Uterus (tissue), 4 donors: ENCODE measurements around the gene TCF12. TPM values are rescaled to one million over a fixed set of nuclear protein-coding genes. Genes with fewer than 3 reads are reported as not detected.

ENCODE experiments used
- DNase-seq, 2 donors: peaks; one replicate each; pipeline ENCODE4 v3.0.0-alpha.2; 2019 to 2020
- H3K27ac ChIP-seq, 2 donors: fragments of 200-600 bp; sonication (generic); 1 replicate in 1 of 2; 2 replicates in 1 of 2; pipeline ENCODE4 v1.5.1; 2016 to 2018
- H3K27me3 ChIP-seq, 2 donors: fragments of 200-600 bp; sonication (generic); one replicate each; pipeline ENCODE4 v1.5.1; 2018 to 2019; ENCODE audit warnings: control low read depth in 1 of 2
- H3K36me3 ChIP-seq, 2 donors: fragments of 200-600 bp; sonication (generic); one replicate each; pipeline ENCODE4 v1.5.1; 2019; ENCODE audit warnings: control low read depth in 1 of 2
- H3K4me1 ChIP-seq, 2 donors: fragments of 200-600 bp; sonication (generic); one replicate each; pipeline ENCODE4 v1.5.1; 2018 to 2019; ENCODE audit warnings: control low read depth in 1 of 2
- H3K4me3 ChIP-seq, 2 donors: fragments of 200-600 bp; sonication (generic); 1 replicate in 1 of 2; 2 replicates in 1 of 2; pipeline ENCODE4 v1.5.1; 2018 to 2019; ENCODE audit warnings: mild to moderate bottlenecking in 1 of 2
- H3K9me3 ChIP-seq, 2 donors: fragments of 200-600 bp; sonication (generic); one replicate each; pipeline ENCODE4 v1.5.1; 2019; ENCODE audit warnings: control low read depth in 1 of 2
- POLR2A ChIP-seq, 2 donors: fragments of 450-650 bp; IDR thresholded peaks; one replicate each; pipeline ENCODE4 v1.6.1; 2016; ENCODE audit warnings: antibody characterized with exemption in 2 of 2, mild to moderate bottlenecking in 1 of 2, moderate library complexity in 1 of 2
- intact Hi-C: fragments of 100-400 bp; cut with DNase I; formaldehyde crosslinking; loops from one replicate; pipeline ENCODE4 v1.15.1; 2023; ENCODE audit warnings: low total_unique reads
- total RNA-seq, 4 donors: library from RNA; depleted of rRNA in 3 of 4; stranded (reverse); fragments of >200 nt in 3 of 4; gene quantifications; one replicate each; pipeline versions ENCODE4 v1.1.0 to v1.2.4, GENCODE V29; 2014 to 2023
- TF ChIP-seq, protein P1 (sequence below), 4 experiments: fragments of 200-600 bp in 2 of 4; fragments of 450-650 bp in 2 of 4; sonication (generic) in 2 of 4; IDR thresholded peaks; one replicate each; pipeline ENCODE4 v1.5.1; 2016 to 2019; ENCODE audit warnings: antibody characterized with exemption in 4 of 4, mild to moderate bottlenecking in 2 of 4, moderate library complexity in 1 of 4
- donor health status: DM: yes; HTN: yes; CAD: no.

The TCF12 gene
- total RNA-seq, 4 donors from 2014 or later = 109 to 361 (median 196) TPM

DNA sequence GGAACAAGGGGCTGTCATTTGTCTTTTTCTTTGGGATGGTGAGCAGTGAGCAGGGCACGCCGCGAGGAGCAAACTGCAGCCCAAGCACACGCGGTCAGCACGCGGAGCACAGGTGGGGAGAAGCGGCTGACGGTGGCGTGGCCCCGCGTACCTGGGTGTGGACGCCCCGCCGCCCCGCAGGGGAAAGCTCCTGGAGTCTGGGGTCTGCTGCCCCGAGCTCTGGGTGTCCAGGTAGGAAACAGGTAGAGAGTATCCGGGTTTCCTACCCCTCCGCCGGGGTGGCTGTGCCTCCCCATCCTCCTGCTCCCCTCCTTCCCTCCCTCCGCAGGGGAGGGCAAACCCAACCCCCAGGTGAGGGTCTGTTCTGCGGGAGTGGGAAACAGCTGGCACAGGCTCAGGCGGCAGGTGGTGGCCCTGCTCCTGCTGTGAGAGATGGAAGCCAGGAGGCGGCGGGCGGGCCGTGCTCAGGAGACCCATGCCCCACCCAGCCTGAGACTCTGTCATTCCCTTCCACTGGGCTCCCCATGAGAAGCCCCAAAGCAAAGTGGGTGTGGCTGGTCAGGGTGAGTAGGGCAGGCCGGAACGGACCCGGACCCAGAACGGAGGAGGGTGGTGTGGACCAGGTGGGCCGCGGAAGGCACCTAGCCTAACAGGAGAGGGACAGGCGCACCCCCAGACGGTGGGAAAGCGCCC is 400.9 kb downstream of the TCF12 start:
- intact Hi-C loops = no loop called here
- no peak for DNase-seq
- H3K4me3 ChIP-seq = no peak overlapping the region
- TF ChIP-seq, protein P1, sequence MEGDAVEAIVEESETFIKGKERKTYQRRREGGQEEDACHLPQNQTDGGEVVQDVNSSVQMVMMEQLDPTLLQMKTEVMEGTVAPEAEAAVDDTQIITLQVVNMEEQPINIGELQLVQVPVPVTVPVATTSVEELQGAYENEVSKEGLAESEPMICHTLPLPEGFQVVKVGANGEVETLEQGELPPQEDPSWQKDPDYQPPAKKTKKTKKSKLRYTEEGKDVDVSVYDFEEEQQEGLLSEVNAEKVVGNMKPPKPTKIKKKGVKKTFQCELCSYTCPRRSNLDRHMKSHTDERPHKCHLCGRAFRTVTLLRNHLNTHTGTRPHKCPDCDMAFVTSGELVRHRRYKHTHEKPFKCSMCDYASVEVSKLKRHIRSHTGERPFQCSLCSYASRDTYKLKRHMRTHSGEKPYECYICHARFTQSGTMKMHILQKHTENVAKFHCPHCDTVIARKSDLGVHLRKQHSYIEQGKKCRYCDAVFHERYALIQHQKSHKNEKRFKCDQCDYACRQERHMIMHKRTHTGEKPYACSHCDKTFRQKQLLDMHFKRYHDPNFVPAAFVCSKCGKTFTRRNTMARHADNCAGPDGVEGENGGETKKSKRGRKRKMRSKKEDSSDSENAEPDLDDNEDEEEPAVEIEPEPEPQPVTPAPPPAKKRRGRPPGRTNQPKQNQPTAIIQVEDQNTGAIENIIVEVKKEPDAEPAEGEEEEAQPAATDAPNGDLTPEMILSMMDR (IDR thresholded peaks at IDR 0.05) = no peak
- no peak for TF ChIP-seq POLR2A (IDR thresholded peaks at IDR 0.05)
- H3K9me3 ChIP-seq = no peaks in the 10 kb centered on the region
- H3K27ac ChIP-seq = no peak overlapping the region
- no peaks in the 10 kb centered on the region for H3K4me1 ChIP-seq
- H3K36me3 ChIP-seq = no peaks in the 10 kb centered on the region
- no peaks in the 10 kb centered on the region for H3K27me3 ChIP-seq

DNA sequence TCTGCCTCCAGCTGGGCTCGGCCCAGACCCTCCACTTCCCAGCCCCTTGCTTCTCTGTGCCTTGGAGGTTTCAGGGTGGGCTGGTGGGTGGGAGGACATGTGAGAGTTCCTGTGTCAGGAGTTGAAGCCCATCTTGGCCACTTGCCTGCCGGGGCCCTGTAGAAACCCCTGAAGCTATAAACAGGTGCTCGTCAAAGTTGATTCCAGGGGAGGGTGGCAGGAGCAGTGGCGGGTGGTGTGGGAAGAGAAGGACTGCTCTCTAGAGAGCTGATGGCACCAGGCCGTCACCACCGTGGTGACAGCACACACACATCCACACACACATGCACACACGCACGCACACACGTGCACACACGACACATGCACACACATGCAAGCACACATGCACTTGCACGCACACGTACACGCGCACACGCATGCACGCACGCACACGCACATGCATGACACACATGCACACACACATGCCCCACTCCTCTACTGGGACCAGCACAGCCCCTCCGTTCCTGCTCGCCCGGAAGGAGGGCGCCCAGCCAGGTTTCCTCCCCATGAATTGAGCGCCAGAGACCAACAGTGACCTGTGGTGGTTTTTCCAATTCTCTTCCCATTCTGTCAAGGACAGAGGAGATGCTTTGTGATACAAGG is 401.6 kb downstream of the TCF12 start:
- no peak for TF ChIP-seq POLR2A (IDR thresholded peaks at IDR 0.05)
- TF ChIP-seq, protein P1 (IDR thresholded peaks at IDR 0.05) = no peak
- intact Hi-C loops = no loop called here
- DNase-seq = no peak

DNA sequence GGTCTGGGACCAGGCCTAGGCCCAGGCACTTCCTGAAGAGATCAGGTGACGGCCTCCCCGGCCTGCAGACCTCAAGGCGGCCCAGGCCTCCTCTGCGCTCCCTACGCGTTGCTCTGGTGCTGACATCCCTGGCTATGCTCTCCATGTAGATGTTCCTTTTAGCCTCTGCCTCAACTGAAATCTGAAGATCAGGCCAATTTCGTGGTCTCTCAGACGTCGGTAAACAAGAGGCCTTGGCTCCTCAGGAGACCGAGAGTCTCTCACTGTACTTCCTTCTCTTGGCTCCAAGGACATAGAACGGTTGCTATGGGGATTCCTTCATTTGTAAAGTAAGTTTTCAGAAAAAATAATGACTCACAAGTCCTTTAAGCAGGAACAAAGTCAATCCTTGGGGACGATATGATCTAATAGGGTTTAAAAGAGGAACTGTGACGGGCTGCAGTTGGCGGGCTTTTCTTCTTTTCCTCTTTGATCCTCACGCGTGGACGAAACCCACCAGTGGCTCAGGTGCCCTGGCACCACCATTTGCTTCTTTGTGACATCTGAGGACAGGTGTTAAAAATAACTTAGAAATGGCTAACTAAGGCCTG is 402.3 kb downstream of the TCF12 start:
- H3K27me3 ChIP-seq = no peaks in the 10 kb centered on the region
- no peak overlapping the region for H3K4me3 ChIP-seq
- no peaks in the 10 kb centered on the region for H3K4me1 ChIP-seq
- TF ChIP-seq, protein P1 (IDR thresholded peaks at IDR 0.05) = no peak
- DNase-seq = no peak
- intact Hi-C loops = no loop called here
- no peak overlapping the region for H3K27ac ChIP-seq
- H3K9me3 ChIP-seq = no peaks in the 10 kb centered on the region
- H3K36me3 ChIP-seq = no peaks in the 10 kb centered on the region

More for the DNA sequence above, 401.6 kb downstream of the TCF12 start:
- Histone ChIP-seq H3K4me1 (no peaks in the 10 kb centered on the region), H3K27me3 (no peaks in the 10 kb centered on the region), H3K4me3 (no peak overlapping the region), H3K36me3 (no peaks in the 10 kb centered on the region), H3K9me3 (no peaks in the 10 kb centered on the region), H3K27ac (no peak overlapping the region)

DNA sequence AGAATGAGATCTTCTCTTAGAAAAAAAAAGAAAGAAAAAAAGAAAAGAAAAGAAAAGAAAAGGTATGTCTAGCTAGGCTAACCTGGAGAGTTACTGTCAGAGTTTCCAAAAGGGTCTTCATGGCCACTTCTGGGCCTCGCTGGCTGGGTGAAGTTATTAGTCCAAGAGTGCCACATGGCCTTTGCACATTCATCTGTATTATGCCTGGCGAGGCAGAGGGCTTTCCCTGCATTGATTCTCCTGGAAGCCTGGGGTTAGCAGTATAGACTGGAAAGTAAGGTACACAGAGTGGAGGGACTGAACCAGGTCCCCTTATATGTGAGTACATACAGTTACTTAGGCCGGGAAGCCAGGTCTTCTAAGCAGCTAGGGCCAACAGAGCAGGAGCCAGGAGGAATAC is 403.0 kb downstream of the TCF12 start:
- Histone ChIP-seq H3K4me3 (no peak overlapping the region), H3K9me3 (no peaks in the 10 kb centered on the region), H3K36me3 (no peaks in the 10 kb centered on the region), H3K4me1 (no peaks in the 10 kb centered on the region), H3K27me3 (no peaks in the 10 kb centered on the region), H3K27ac (no peak overlapping the region)
- intact Hi-C loops = no loop called here
- no peak for DNase-seq
- no peak for TF ChIP-seq POLR2A (IDR thresholded peaks at IDR 0.05)
- TF ChIP-seq, protein P1 (IDR thresholded peaks at IDR 0.05) = no peak

DNA sequence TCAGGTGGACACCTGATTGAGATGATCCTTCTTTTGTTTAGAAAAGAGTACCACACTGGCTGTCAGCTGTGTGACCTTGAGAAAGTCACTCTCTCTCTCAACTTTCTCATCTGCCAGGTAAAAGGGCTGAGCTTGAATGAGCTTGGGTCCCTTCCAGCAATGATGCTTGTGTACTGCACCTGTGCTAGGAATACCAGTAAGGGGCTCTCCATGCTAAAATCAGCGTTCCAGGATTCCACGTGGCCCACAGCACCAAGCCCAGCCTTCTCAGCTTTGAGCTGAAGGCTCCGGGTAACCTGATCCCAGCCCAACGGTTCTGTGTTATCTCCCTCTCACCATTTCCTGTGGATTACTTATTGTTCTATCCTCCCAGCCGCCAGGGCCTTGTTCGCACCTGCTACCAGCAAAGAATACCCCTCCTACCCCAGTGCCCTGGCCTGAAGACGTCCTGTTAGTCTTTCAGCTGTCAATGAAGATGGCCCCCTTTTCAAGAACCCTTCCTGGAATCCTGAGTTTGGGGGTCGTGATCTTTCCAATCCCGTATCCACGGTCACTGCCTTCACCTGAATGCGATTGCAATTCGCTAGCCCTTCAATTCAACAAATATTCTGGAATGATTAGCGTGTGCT is 403.6 kb downstream of the TCF12 start:
- Histone ChIP-seq H3K4me1 (no peaks in the 10 kb centered on the region), H3K9me3 (no peaks in the 10 kb centered on the region), H3K27me3 (no peaks in the 10 kb centered on the region), H3K4me3 (no peak overlapping the region), H3K36me3 (no peaks in the 10 kb centered on the region), H3K27ac (no peak overlapping the region)
- intact Hi-C loops = no loop called here
- no peak for DNase-seq
- TF ChIP-seq, protein P1 (IDR thresholded peaks at IDR 0.05) = no peak
- no peak for TF ChIP-seq POLR2A (IDR thresholded peaks at IDR 0.05)
